HEK293 (cell line): ENCODE data around the gene ATXN7.

ENCODE experiments used
- ELK4 ChIP-seq: IDR thresholded peaks from 2 replicates; pipeline ENCODE4 v1.6.1; 2011; ENCODE audit warnings: mild to moderate bottlenecking, low read depth, low read length, borderline replicate concordance
- GFI1B ChIP-seq: fragments of 450-650 bp; formaldehyde crosslinking; IDR thresholded peaks from 2 replicates; pipeline ENCODE4 v1.5.1; 2016; ENCODE audit warnings: missing biosample characterization, missing genetic modification characterization
- HOXC10 ChIP-seq: sonication (generic); formaldehyde crosslinking; IDR thresholded peaks from 2 replicates; pipeline ENCODE4 v1.8.1; 2023; ENCODE audit warnings: mild to moderate bottlenecking, missing genetic modification reagents
- KLF7 ChIP-seq: fragments of 450-650 bp; formaldehyde crosslinking; IDR thresholded peaks from 2 replicates; pipeline ENCODE4 v1.5.1; 2016; ENCODE audit warnings: missing biosample characterization, missing genetic modification characterization, borderline replicate concordance
- PRDM1 ChIP-seq: fragments of 450-650 bp; formaldehyde crosslinking; IDR thresholded peaks from 2 replicates; pipeline ENCODE4; 2016; ENCODE audit warnings: missing biosample characterization, missing genetic modification characterization
- PRDM10 ChIP-seq: fragments of 450-650 bp; formaldehyde crosslinking; IDR thresholded peaks from 2 replicates; pipeline ENCODE4 v1.5.1; 2016; ENCODE audit warnings: missing biosample characterization, missing genetic modification characterization
- SP2 ChIP-seq: fragments of 450-650 bp; formaldehyde crosslinking; IDR thresholded peaks from 2 replicates; pipeline ENCODE4 v1.5.1; 2016; ENCODE audit warnings: missing biosample characterization, missing genetic modification characterization
- ZBTB10 ChIP-seq: fragments of 450-650 bp; formaldehyde crosslinking; IDR thresholded peaks from 2 replicates; pipeline ENCODE4 v1.5.1; 2016; ENCODE audit warnings: missing biosample characterization, missing genetic modification characterization
- ZBTB20 ChIP-seq: fragments of 450-650 bp; formaldehyde crosslinking; IDR thresholded peaks from 2 replicates; pipeline ENCODE4 v1.5.1; 2016; ENCODE audit warnings: missing biosample characterization, missing genetic modification characterization
- ZBTB21 ChIP-seq: fragments of 450-650 bp; formaldehyde crosslinking; IDR thresholded peaks from 2 replicates; pipeline ENCODE4 v1.5.1; 2017; ENCODE audit warnings: missing biosample characterization, missing genetic modification characterization
- ZNF114 ChIP-seq: fragments of 450-650 bp; formaldehyde crosslinking; IDR thresholded peaks from 2 replicates; pipeline ENCODE4 v1.5.0; 2017; ENCODE audit warnings: missing biosample characterization, missing genetic modification characterization
- ZNF148 ChIP-seq: fragments of 450-650 bp; formaldehyde crosslinking; IDR thresholded peaks from 2 replicates; pipeline ENCODE4 v1.5.0; 2017; ENCODE audit warnings: missing biosample characterization, missing genetic modification characterization, borderline replicate concordance
- ZNF202 ChIP-seq: fragments of 450-650 bp; formaldehyde crosslinking; IDR thresholded peaks from 2 replicates; pipeline ENCODE4 v1.5.1; 2016; ENCODE audit warnings: missing biosample characterization, missing genetic modification characterization, borderline replicate concordance
- ZNF214 ChIP-seq: fragments of 450-650 bp; formaldehyde crosslinking; IDR thresholded peaks from 2 replicates; pipeline ENCODE4 v1.5.1; 2017; ENCODE audit warnings: missing biosample characterization, mild to moderate bottlenecking, missing genetic modification characterization, borderline replicate concordance
- ZNF280D ChIP-seq: fragments of 450-650 bp; formaldehyde crosslinking; IDR thresholded peaks from 2 replicates; pipeline ENCODE4 v1.5.1; 2016; ENCODE audit warnings: missing biosample characterization, missing genetic modification characterization
- ZNF302 ChIP-seq: fragments of 450-650 bp; formaldehyde crosslinking; IDR thresholded peaks from 2 replicates; pipeline ENCODE4 v1.5.1; 2016; ENCODE audit warnings: missing biosample characterization, missing genetic modification characterization, low read depth
- ZNF473 ChIP-seq: fragments of 450-650 bp; formaldehyde crosslinking; IDR thresholded peaks from 2 replicates; pipeline ENCODE4 v1.5.1; 2017; ENCODE audit warnings: missing biosample characterization, missing genetic modification characterization
- ZNF501 ChIP-seq: fragments of 450-650 bp; formaldehyde crosslinking; IDR thresholded peaks from 2 replicates; pipeline ENCODE4 v1.5.1; 2016; ENCODE audit warnings: missing biosample characterization, missing genetic modification characterization
- ZNF548 ChIP-seq: fragments of 450-650 bp; formaldehyde crosslinking; IDR thresholded peaks from 2 replicates; pipeline ENCODE4 v1.5.1; 2016; ENCODE audit warnings: missing biosample characterization, missing genetic modification characterization
- ZNF621 ChIP-seq: fragments of 450-650 bp; formaldehyde crosslinking; IDR thresholded peaks from 2 replicates; pipeline ENCODE4 v1.5.1; 2017; ENCODE audit warnings: missing biosample characterization, missing genetic modification characterization
- ZNF645 ChIP-seq: fragments of 450-650 bp; formaldehyde crosslinking; IDR thresholded peaks from 2 replicates; pipeline ENCODE4; 2016; ENCODE audit warnings: missing biosample characterization, missing genetic modification characterization
- ZNF654 ChIP-seq: fragments of 450-650 bp; formaldehyde crosslinking; IDR thresholded peaks from 2 replicates; pipeline ENCODE4 v1.5.1; 2016; ENCODE audit warnings: low read depth, missing biosample characterization, missing genetic modification characterization
- ZNF76 ChIP-seq: fragments of 450-650 bp; formaldehyde crosslinking; IDR thresholded peaks from 2 replicates; pipeline ENCODE4; 2016; ENCODE audit warnings: low read depth, missing biosample characterization, missing genetic modification characterization, borderline replicate concordance
- ZNF792 ChIP-seq: fragments of 450-650 bp; formaldehyde crosslinking; IDR thresholded peaks from 2 replicates; pipeline ENCODE4 v1.5.1; 2016; ENCODE audit warnings: missing biosample characterization, missing genetic modification characterization
- ZNF843 ChIP-seq: fragments of 450-650 bp; formaldehyde crosslinking; IDR thresholded peaks from 2 replicates; pipeline ENCODE4 v1.5.1; 2016; ENCODE audit warnings: missing biosample characterization, missing genetic modification characterization

Gene ATXN7

GRCh38 chr3:64023187-64023860 is 159.7 kb downstream of the ATXN7 start, which contains the start of gene PSMD6 (continued):
- TF ChIP-seq ZNF501, result peak; percentile 95
- TF ChIP-seq ZNF114, result no peak
- no peak; the same call in 1 of the 2 replicates for TF ChIP-seq KLF7
- TF ChIP-seq ZNF280D (tag by site-specific recombination), result no peak
- TF ChIP-seq GFI1B (tag by site-specific recombination), result no peak
- peak; percentile 42; the same call in 1 of the 2 replicates for TF ChIP-seq ZBTB20
- no peak for TF ChIP-seq ZNF792
- TF ChIP-seq ELK4, result no peak; the same call in 1 of the 2 replicates
- TF ChIP-seq SP2 (tag by site-specific recombination), result peak; percentile 84
- no peak for TF ChIP-seq ZNF473 (tag by site-specific recombination)
- TF ChIP-seq ZNF76, result peak; percentile 58; the same call in 1 of the 2 replicates
- TF ChIP-seq HOXC10 (CRISPR knock-in tag), result no peak
- no peak for TF ChIP-seq PRDM1 (tag by site-specific recombination)
- no peak for TF ChIP-seq ZNF302 (tag by site-specific recombination)
- no peak for TF ChIP-seq ZNF548 (tag by site-specific recombination)
- TF ChIP-seq ZNF621 (tag by site-specific recombination), result no peak
- TF ChIP-seq ZBTB21 (tag by site-specific recombination), result 0 out of 2 replicates have a peak, but pooled peaks have one; percentile 26
- TF ChIP-seq ZNF214 (tag by site-specific recombination), result no peak
- TF ChIP-seq ZBTB10 (tag by site-specific recombination), result peak; percentile 50; the same call in 1 of the 2 replicates
- TF ChIP-seq PRDM10 (tag by site-specific recombination), result peak; percentile 70
- 0 out of 2 replicates have a peak, but pooled peaks have one; percentile 19 for TF ChIP-seq ZNF843 (tag by site-specific recombination)
- TF ChIP-seq ZNF645 (tag by site-specific recombination), result no peak
- TF ChIP-seq ZNF654, result peak; percentile 22; the same call in 1 of the 2 replicates
- no peak for TF ChIP-seq ZNF202 (tag by site-specific recombination)
- no peak for TF ChIP-seq ZNF148 (tag by site-specific recombination)
